Fibroblast of lung (primary cell): ENCODE data around the gene ZNF618. TPM values are rescaled to one million over a fixed set of nuclear protein-coding genes. Genes with fewer than 3 reads are reported as not detected.
A peak's percentile ranks its signal among the peaks of the same experiment; 100 is the strongest.

Source experiments
- DNase-seq, 2 donors: peaks; one replicate each; pipeline versions ENCODE4 v3.0.0 to v3.0.0-alpha.2; 2010; ENCODE audit warnings: low read depth in 2 of 2
- H2AFZ ChIP-seq: 2 replicates; pipeline ENCODE4 v1.5.1; 2012; ENCODE audit warnings: low read length, control low read depth, inconsistent platforms
- H3K27ac ChIP-seq: 2 replicates; pipeline ENCODE4 v1.5.1; 2011; ENCODE audit warnings: low read length, control low read depth; ENCODE audit not compliant: insufficient read depth
- H3K27me3 ChIP-seq: 2 replicates; pipeline ENCODE4 v1.5.1; 2011; ENCODE audit warnings: mild to moderate bottlenecking, low read length; ENCODE audit not compliant: control insufficient read depth, insufficient read depth
- H3K36me3 ChIP-seq: 2 replicates; pipeline ENCODE4 v1.5.1; 2011; ENCODE audit warnings: low read length; ENCODE audit not compliant: control insufficient read depth, insufficient read depth
- H3K4me1 ChIP-seq: 2 replicates; pipeline ENCODE4 v1.5.1; 2011; ENCODE audit warnings: low read length; ENCODE audit not compliant: control insufficient read depth, insufficient read depth; ENCODE audit errors: extremely low read depth
- H3K4me2 ChIP-seq: 2 replicates; pipeline ENCODE4 v1.5.1; 2011; ENCODE audit warnings: low read length, control low read depth; ENCODE audit not compliant: insufficient read depth; ENCODE audit errors: extremely low read depth
- H3K4me3 ChIP-seq, 4 experiments: fragments of 200-600 bp in 1 of 4; sonication (generic) in 1 of 4; replicated peaks in 1 of 4; 2 replicates each; pipeline ENCODE4 v1.5.1; 2011 to 2016; ENCODE audit warnings: low read length in 4 of 4, low read depth in 3 of 4, mild to moderate bottlenecking in 3 of 4, control low read depth in 2 of 4, inconsistent platforms in 1 of 4, mixed read lengths in 1 of 4; ENCODE audit not compliant: insufficient read depth in 1 of 4; ENCODE audit errors: control extremely low read depth in 1 of 4
- H3K79me2 ChIP-seq: 2 replicates; pipeline ENCODE4 v1.5.1; 2012; ENCODE audit warnings: mild to moderate bottlenecking, low read length, inconsistent platforms; ENCODE audit not compliant: control insufficient read depth, insufficient read depth
- H3K9ac ChIP-seq: 2 replicates; pipeline ENCODE4 v1.5.1; 2011; ENCODE audit warnings: mild to moderate bottlenecking, low read length, control low read depth; ENCODE audit not compliant: insufficient read depth
- H3K9me3 ChIP-seq: 2 replicates; pipeline ENCODE4 v1.5.1; 2012; ENCODE audit warnings: low read depth, low read length; ENCODE audit not compliant: control insufficient read depth, insufficient read depth
- H4K20me1 ChIP-seq: 2 replicates; pipeline ENCODE4 v1.5.1; 2011; ENCODE audit warnings: low read length; ENCODE audit not compliant: control insufficient read depth, insufficient read depth; ENCODE audit errors: extremely low read depth
- CTCF ChIP-seq, 2 donors: IDR thresholded peaks in 1 of 2; conservative IDR thresholded peaks in 1 of 2; 1 replicate in 1 of 2; 2 replicates in 1 of 2; pipeline ENCODE4 v1.5.1; 2011 to 2012; ENCODE audit warnings: low read length in 2 of 2, control low read depth in 1 of 2, inconsistent platforms in 1 of 2, low read depth in 1 of 2, mild to moderate bottlenecking in 1 of 2
- EZH2 ChIP-seq: IDR thresholded peaks from 2 replicates; pipeline ENCODE4 v1.5.1; 2012; ENCODE audit warnings: low read length, control low read depth, mild to moderate bottlenecking; ENCODE audit errors: missing control alignments
- polyA plus RNA-seq, 2 donors: library from polyadenylated mRNA; depleted of rRNA in 1 of 2; stranded (reverse) in 1 of 2; unstranded in 1 of 2; fragments of >200 nt; gene quantifications; 2 replicates each; pipeline ENCODE4 v1.2.1, GENCODE V29; 2011 to 2012; ENCODE audit warnings: missing spikeins in 1 of 2
- total RNA-seq: library from RNA; depleted of rRNA; stranded (reverse); fragments of >200 nt; gene quantifications from 2 replicates; pipeline ENCODE4 v1.2.1, GENCODE V29; 2014

Gene ZNF618
- total and polyA plus RNA-seq, 2 donors (not counting 1 experiment from before 2014, with no cell fraction given): 6.6 to 8.6 TPM

GRCh38 chr9:113857875-113858274 lies 18.2 kb upstream of the ZNF618 start:
- H2AFZ ChIP-seq: no peak overlapping the region

GRCh38 chr9:113858282-113858681 lies 17.8 kb upstream of the ZNF618 start:
- no peak for DNase-seq
- Histone ChIP-seq H3K27me3 (peaks cover 11% of the 10 kb centered on the region), H3K4me3 (no peak overlapping the region), H3K4me2 (no peak overlapping the region), H4K20me1 (no peaks in the 10 kb centered on the region), H3K27ac (no peak overlapping the region), H3K4me1 (no peaks in the 10 kb centered on the region), H3K36me3 (no peaks in the 10 kb centered on the region), H3K9ac (no peak overlapping the region), H3K79me2 (no peaks in the 10 kb centered on the region), H3K9me3 (no peaks in the 10 kb centered on the region), H2AFZ (no peak overlapping the region)
- TF ChIP-seq EZH2 (no peak), CTCF (conservative IDR thresholded peaks at IDR 0.05 in 1 of 2, IDR thresholded peaks at IDR 0.05 in 1 of 2; ENCODE audit: low read depth in 1 of 2, low read length in 2 of 2) (no peak)

More at GRCh38 chr9:113857875-113858274, 18.2 kb upstream of the ZNF618 start:
- TF ChIP-seq EZH2 (no peak), CTCF (conservative IDR thresholded peaks at IDR 0.05 in 1 of 2, IDR thresholded peaks at IDR 0.05 in 1 of 2; ENCODE audit: low read depth in 1 of 2, low read length in 2 of 2) (no peak)
- H4K20me1 ChIP-seq: no peaks in the 10 kb centered on the region
- no peak overlapping the region for H3K27ac ChIP-seq
- no peak overlapping the region for H3K9ac ChIP-seq
- H3K36me3 ChIP-seq: no peaks in the 10 kb centered on the region
- DNase-seq: peak in 1 of 2 donors; percentile 33
- no peaks in the 10 kb centered on the region for H3K79me2 ChIP-seq
- H3K9me3 ChIP-seq: no peaks in the 10 kb centered on the region
- no peak overlapping the region for H3K4me3 ChIP-seq
- no peak overlapping the region for H3K4me2 ChIP-seq
- H3K27me3 ChIP-seq: peaks cover 11% of the 10 kb centered on the region
- H3K4me1 ChIP-seq: no peaks in the 10 kb centered on the region

- Histone ChIP-seq H3K36me3 (no peaks in the 10 kb centered on the region), H2AFZ (no peak overlapping the region), H3K9ac (no peak overlapping the region), H4K20me1 (no peaks in the 10 kb centered on the region), H3K4me2 (no peak overlapping the region), H3K79me2 (no peaks in the 10 kb centered on the region), H3K9me3 (no peaks in the 10 kb centered on the region), H3K4me3 (no peak overlapping the region), H3K27ac (no peak overlapping the region), H3K27me3 (peaks cover 9% of the 10 kb centered on the region), H3K4me1 (no peaks in the 10 kb centered on the region)
- TF ChIP-seq EZH2: no peak
- no peak for TF ChIP-seq CTCF (conservative IDR thresholded peaks at IDR 0.05 in 1 of 2, IDR thresholded peaks at IDR 0.05 in 1 of 2; ENCODE audit: low read depth in 1 of 2, low read length in 2 of 2)
- no peak for DNase-seq
These were observed 12.8 kb upstream of the ZNF618 start for GRCh38 chr9:113863345-113863744.
